Neural cell (in vitro differentiated cells): ENCODE results near the gene LPGAT1. TPM values are rescaled to one million over a fixed set of nuclear protein-coding genes. Genes with fewer than 3 reads are reported as not detected.

Experiments used
- H2AFZ ChIP-seq: fragments of 200-600, 300-800 bp; sonication (generic), shearing (Covaris generic); 2 replicates; pipeline ENCODE4 v1.6.0; 2014; ENCODE audit warnings: low read depth, mild to moderate bottlenecking, antibody characterized with exemption, low read length, moderate library complexity
- H3F3A ChIP-seq: fragments of 200-600 bp; shearing (Covaris generic); 2 replicates; pipeline ENCODE4 v1.6.1; 2016; ENCODE audit warnings: mild to moderate bottlenecking, moderate library complexity, mixed read lengths, antibody characterized with exemption, low read length; ENCODE audit not compliant: insufficient read depth, poor library complexity, severe bottlenecking
- H3K27ac ChIP-seq: fragments of 200-600, 300-800 bp; sonication (generic), shearing (Covaris generic); 2 replicates; pipeline ENCODE4 v1.5.1; 2014; ENCODE audit warnings: mild to moderate bottlenecking, low read length, moderate library complexity
- H3K27me3 ChIP-seq: fragments of 300-800, 200-600 bp; sonication (generic), shearing (Covaris generic); 2 replicates; pipeline ENCODE4 v1.6.0; 2014; ENCODE audit warnings: mild to moderate bottlenecking, low read depth, low read length, moderate library complexity; ENCODE audit not compliant: insufficient read depth
- H3K36me3 ChIP-seq: fragments of 300-800, 200-600 bp; sonication (generic), shearing (Covaris generic); 2 replicates; pipeline ENCODE4 v1.5.1; 2014; ENCODE audit warnings: mild to moderate bottlenecking, antibody characterized with exemption, low read length, moderate library complexity; ENCODE audit not compliant: insufficient read depth
- H3K4me2 ChIP-seq: fragments of 300-800, 200-600 bp; sonication (generic), shearing (Covaris generic); 2 replicates; pipeline ENCODE4 v1.6.0; 2014; ENCODE audit warnings: mild to moderate bottlenecking, low read length
- H3K4me3 ChIP-seq: fragments of 300-800, 200-600 bp; sonication (generic), shearing (Covaris generic); 2 replicates; pipeline ENCODE4 v1.5.1; 2014; ENCODE audit warnings: mild to moderate bottlenecking, low read length, moderate library complexity
- H3K79me2 ChIP-seq: fragments of 200-600 bp; shearing (Covaris generic); replicated peaks from 2 replicates; pipeline ENCODE4 v1.6.0; 2014; ENCODE audit warnings: mild to moderate bottlenecking, low read length, moderate library complexity; ENCODE audit not compliant: insufficient read depth
- H3K9ac ChIP-seq: fragments of 300-800, 200-600 bp; sonication (generic), shearing (Covaris generic); 2 replicates; pipeline ENCODE4 v1.6.1; 2016; ENCODE audit warnings: mild to moderate bottlenecking, low read length, mixed read lengths
- H3K9me2 ChIP-seq: fragments of 200-600 bp; shearing (Covaris generic); 2 replicates; pipeline ENCODE4 v1.6.1; 2016; ENCODE audit warnings: mild to moderate bottlenecking, low read length, mixed read lengths; ENCODE audit not compliant: insufficient read depth
- H3K9me3 ChIP-seq: fragments of 200-600, 300-800 bp; sonication (generic), shearing (Covaris generic); 2 replicates; pipeline ENCODE4 v1.6.1; 2016; ENCODE audit warnings: mild to moderate bottlenecking, mixed run types, low read length, moderate library complexity, mixed read lengths
- H4K20me1 ChIP-seq: fragments of 200-600 bp; shearing (Covaris generic); 2 replicates; pipeline ENCODE4 v1.6.1; 2016; ENCODE audit warnings: mild to moderate bottlenecking, mixed run types; ENCODE audit not compliant: insufficient read depth
- CTCF ChIP-seq: fragments of 450-650 bp; IDR thresholded peaks from 2 replicates; pipeline ENCODE4 v1.5.1; 2014; ENCODE audit warnings: antibody characterized with exemption, mild to moderate bottlenecking, moderate library complexity; ENCODE audit not compliant: poor library complexity, severe bottlenecking
- EP300 ChIP-seq: fragments of 450-650 bp; conservative IDR thresholded peaks from 2 replicates; pipeline ENCODE4 v1.6.1; 2014; ENCODE audit warnings: antibody characterized with exemption, mild to moderate bottlenecking, moderate library complexity; ENCODE audit not compliant: poor library complexity, severe bottlenecking
- EZH2 ChIP-seq: fragments of 200-600, 300-800 bp; shearing (Covaris generic), sonication (generic); IDR thresholded peaks from 2 replicates; pipeline ENCODE4 v1.6.1; 2014; ENCODE audit warnings: antibody characterized with exemption, low read length, borderline replicate concordance, mild to moderate bottlenecking; ENCODE audit not compliant: insufficient read depth, poor library complexity, severe bottlenecking
- MXI1 ChIP-seq: fragments of 450-650 bp; conservative IDR thresholded peaks from 2 replicates; pipeline ENCODE4 v1.6.1; 2014; ENCODE audit warnings: antibody characterized with exemption, mild to moderate bottlenecking; ENCODE audit not compliant: poor library complexity, severe bottlenecking
- POLR2AphosphoS5 ChIP-seq: IDR thresholded peaks from 2 replicates; pipeline ENCODE4 v1.6.1; 2012
- RAD21 ChIP-seq: fragments of 450-650 bp; conservative IDR thresholded peaks from 2 replicates; pipeline ENCODE4 v1.6.1; 2014; ENCODE audit warnings: antibody characterized with exemption, mild to moderate bottlenecking, moderate library complexity
- REST ChIP-seq: IDR thresholded peaks from 2 replicates; pipeline ENCODE4 v1.6.1; 2012; ENCODE audit warnings: borderline replicate concordance
- SMC3 ChIP-seq: fragments of 450-650 bp; conservative IDR thresholded peaks from 2 replicates; pipeline ENCODE4 v1.6.1; 2014; ENCODE audit warnings: antibody characterized with exemption, mild to moderate bottlenecking, moderate library complexity; ENCODE audit not compliant: poor library complexity
- TAF1 ChIP-seq: IDR thresholded peaks from 2 replicates; pipeline ENCODE4 v1.6.1; 2012; ENCODE audit warnings: low read depth
- polyA plus RNA-seq: library from polyadenylated mRNA; depleted of rRNA; stranded (reverse); fragments of >200 nt; gene quantifications from 2 replicates; pipeline ENCODE4 v1.2.3, GENCODE V29; 2014

Gene LPGAT1
- polyA plus RNA-seq, 1 donor from 2014 or later: 53.1 TPM

GRCh38 chr1:211865180-211865579 lies 34.6 kb upstream of the LPGAT1 start:
- Histone ChIP-seq H3K9me3 (no peaks in the 10 kb centered on the region), H3K27me3 (no peaks in the 10 kb centered on the region), H3K9me2 (no peaks in the 10 kb centered on the region), H3K4me2 (no peak overlapping the region), H2AFZ (no peak overlapping the region), H4K20me1 (no peaks in the 10 kb centered on the region), H3K79me2 (no peaks in the 10 kb centered on the region), H3K27ac (no peak overlapping the region), H3F3A (no peaks in the 10 kb centered on the region), H3K4me3 (no peak overlapping the region), H3K9ac (no peak overlapping the region), H3K36me3 (no peaks in the 10 kb centered on the region)
- no peak for TF ChIP-seq SMC3
- no peak for TF ChIP-seq RAD21
- no peak for TF ChIP-seq REST
- no peak for TF ChIP-seq EP300
- no peak for TF ChIP-seq CTCF
- no peak for TF ChIP-seq MXI1
- TF ChIP-seq EZH2: no peak
- no peak for TF ChIP-seq TAF1
- TF ChIP-seq POLR2AphosphoS5: no peak

GRCh38 chr1:211859405-211859804 lies 28.8 kb upstream of the LPGAT1 start:
- no peak for TF ChIP-seq EP300
- no peak for TF ChIP-seq CTCF
- no peak for TF ChIP-seq SMC3
- no peak for TF ChIP-seq REST
- Histone ChIP-seq H3K9me2 (no peaks in the 10 kb centered on the region), H3K4me3 (no peak overlapping the region), H3K79me2 (no peaks in the 10 kb centered on the region), H3K27ac (no peak overlapping the region), H3K4me2 (no peak overlapping the region), H3K36me3 (no peaks in the 10 kb centered on the region), H4K20me1 (no peaks in the 10 kb centered on the region), H3F3A (no peaks in the 10 kb centered on the region), H3K9ac (no peak overlapping the region), H3K9me3 (no peaks in the 10 kb centered on the region), H2AFZ (no peak overlapping the region), H3K27me3 (no peaks in the 10 kb centered on the region)
